K562 (cell line): ENCODE measurements around the gene ANKS1B. TPM values are rescaled to one million over a fixed set of nuclear protein-coding genes. Genes with fewer than 3 reads are reported as not detected.

ENCODE experiments used
- ATAC-seq: fragments of 200-7000 bp; cut with Tn5 transposase; 3 replicates; pipeline ENCODE4 v1.9.1; 2020; ENCODE audit warnings: moderate library complexity
- BruUV-seq: library from RNA; stranded (reverse); fragments of 400-500 nt; replicated peaks from 2 replicates; lab custom pipeline; 2021; lab: Mats Ljungman, UMichigan
- CTCF ChIA-PET: fragments of 300-600 bp; formaldehyde crosslinking; extraction: SDS; loops from one replicate; lab custom pipeline; 2021; ENCODE audit warnings: low intra/inter-chr PET ratio; lab: Yijun Ruan, JAX
- POLR2A ChIA-PET: fragments of 300-600, 350-650 bp; sonication (Branson Sonifier 250); formaldehyde crosslinking; extraction: SDS; loops from one replicate; lab custom pipeline; 2021; ENCODE audit warnings: antibody characterized with exemption, inconsistent platforms; lab: Yijun Ruan, JAX
- DNase-seq, 4 experiments: peaks; one replicate each; pipeline versions ENCODE4 v3.0.0 to v3.0.0-alpha.2; 2011 to 2018; ENCODE audit warnings: low spot score in 3 of 4, mixed read lengths in 3 of 4; ENCODE audit errors: extremely low read depth in 1 of 4
- FAIRE-seq: peaks from 2 replicates; lab custom pipeline; 2011; peaks lifted over from hg19 to GRCh38; lab: Jason Lieb, UNC
- H2AFZ ChIP-seq: 2 replicates; pipeline ENCODE4 v1.6.0; 2011; ENCODE audit warnings: low read depth, low read length, control low read depth, inconsistent platforms
- H3K27ac ChIP-seq: fragments of 200-600 bp; 3 replicates; pipeline ENCODE4 v1.8.0; 2011; ENCODE audit warnings: low read depth, mild to moderate bottlenecking, control low read depth, inconsistent platforms, low read length, moderate library complexity, mixed read lengths; ENCODE audit errors: extremely low read depth
- H3K27me3 ChIP-seq, 2 experiments: fragments of 300-600 bp in 1 of 2; 2 replicates in 1 of 2; 3 replicates in 1 of 2; pipeline versions ENCODE4 v1.6.0 to v1.8.0; 2011; ENCODE audit warnings: inconsistent platforms in 2 of 2, low read length in 2 of 2, mild to moderate bottlenecking in 1 of 2, mixed read lengths in 1 of 2, moderate library complexity in 1 of 2; ENCODE audit not compliant: control insufficient read depth in 2 of 2, insufficient read depth in 2 of 2
- H3K36me3 ChIP-seq: fragments of 300-600 bp; 3 replicates; pipeline ENCODE4 v1.8.0; 2011; ENCODE audit warnings: mild to moderate bottlenecking, low read length, inconsistent platforms; ENCODE audit not compliant: control insufficient read depth, insufficient read depth
- H3K4me1 ChIP-seq, 2 experiments: fragments of 200-600 bp in 1 of 2; replicated peaks in 1 of 2; 2 replicates in 1 of 2; 3 replicates in 1 of 2; pipeline versions ENCODE4 v1.5.1 to v1.8.0; 2011; ENCODE audit warnings: inconsistent platforms in 2 of 2, low read length in 2 of 2, mild to moderate bottlenecking in 1 of 2, mixed read lengths in 1 of 2, moderate library complexity in 1 of 2; ENCODE audit not compliant: control insufficient read depth in 2 of 2, insufficient read depth in 2 of 2
- H3K4me2 ChIP-seq: 2 replicates; pipeline ENCODE4 v1.6.1; 2011; ENCODE audit warnings: low read length, control low read depth, inconsistent platforms, mixed read lengths; ENCODE audit not compliant: insufficient read depth
- H3K4me3 ChIP-seq: fragments of 200-600 bp; sonication (generic), shearing (Covaris generic); 2 replicates; pipeline ENCODE4 v1.5.1; 2016; ENCODE audit warnings: control low read depth, inconsistent platforms
- H3K79me2 ChIP-seq: fragments of 200-600 bp; 3 replicates; pipeline ENCODE4 v1.8.0; 2011; ENCODE audit warnings: low read length, inconsistent platforms; ENCODE audit not compliant: control insufficient read depth, insufficient read depth
- H3K9ac ChIP-seq, 2 experiments: 2 replicates each; pipeline versions ENCODE4 v1.6.0 to v1.6.1; 2011; ENCODE audit warnings: low read depth in 2 of 2, low read length in 2 of 2, control low read depth in 1 of 2, inconsistent platforms in 1 of 2, mild to moderate bottlenecking in 1 of 2, mixed read lengths in 1 of 2; ENCODE audit not compliant: insufficient read depth in 1 of 2
- H3K9me1 ChIP-seq: one replicate; pipeline ENCODE4 v1.6.0; 2011; ENCODE audit warnings: inconsistent platforms, mild to moderate bottlenecking, low read length, moderate library complexity; ENCODE audit not compliant: control insufficient read depth, insufficient read depth
- H3K9me3 ChIP-seq: replicated peaks from 2 replicates; pipeline ENCODE4 v1.5.1; 2011; ENCODE audit warnings: low read depth, low read length, inconsistent platforms; ENCODE audit not compliant: control insufficient read depth, insufficient read depth
- H4K20me1 ChIP-seq: replicated peaks from 2 replicates; pipeline ENCODE4 v1.6.1; 2011; ENCODE audit warnings: low read length, inconsistent platforms, mixed read lengths; ENCODE audit not compliant: control insufficient read depth, insufficient read depth
- DPF2 ChIP-seq: fragments of 450-650 bp; IDR thresholded peaks from 2 replicates; pipeline ENCODE4 v1.6.1; 2016
- FOXJ3 ChIP-seq: sonication (generic); formaldehyde crosslinking; IDR thresholded peaks from 2 replicates; pipeline ENCODE4 v1.4.0; 2020; ENCODE audit warnings: mild to moderate bottlenecking, missing genetic modification reagents
- HDAC6 ChIP-seq: IDR thresholded peaks from 2 replicates; pipeline ENCODE4 v1.6.1; 2012; ENCODE audit warnings: low read depth, mild to moderate bottlenecking, control low read depth, inconsistent platforms, low read length, moderate library complexity
- MCM7 ChIP-seq, 2 experiments: fragments of 450-650 bp; IDR thresholded peaks; 2 replicates each; pipeline ENCODE4 v1.6.1; 2016 to 2018
- NUFIP1 ChIP-seq: fragments of 450-650 bp; IDR thresholded peaks from 2 replicates; pipeline ENCODE4 v1.6.1; 2018; ENCODE audit not compliant: partially characterized antibody
- PRDM10 ChIP-seq: fragments of 450-650 bp; IDR thresholded peaks from 2 replicates; pipeline ENCODE4 v1.6.1; 2018; ENCODE audit not compliant: partially characterized antibody
- ZNF217 ChIP-seq: sonication (generic); formaldehyde crosslinking; IDR thresholded peaks from 2 replicates; pipeline ENCODE4 v1.8.0; 2022; ENCODE audit warnings: mild to moderate bottlenecking, missing genetic modification reagents
- ZNF766 ChIP-seq: fragments of 200-800 bp; sonication (Bioruptor generic); conservative IDR thresholded peaks from 2 replicates; pipeline ENCODE4 v1.6.1; 2016; ENCODE audit warnings: missing genetic modification characterization, missing compliant biosample characterization
- WGBS: fragments of 100-300 bp; shearing (Covaris generic); methylation state at CpG from one replicate; pipeline ENCODE4 v1.1.6; 2016; ENCODE audit warnings: low coverage, mixed read lengths; ENCODE audit not compliant: insufficient coverage; ENCODE audit errors: missing lambda C conversion rate; 5-methylcytosine and 5-hydroxymethylcytosine counted together
- in situ Hi-C: fragments of 300-500 bp; cut with MboI; formaldehyde crosslinking; loops from 4 replicates; pipeline ENCODE4 v1.15.0; 2018; ENCODE audit warnings: inconsistent platforms, mixed read lengths
- intact Hi-C: fragments of 100-400 bp; cut with micrococcal nuclease; formaldehyde crosslinking; loops from 2 replicates; pipeline ENCODE4 v1.14.2; 2022
- polyA plus RNA-seq, 8 experiments: library from polyadenylated mRNA; depleted of rRNA in 4 of 8; stranded (reverse) in 5 of 8; unstranded in 3 of 8; fragments of >200 nt; fragmentation: Nextera tagmentation in 2 of 8; fragmentation: Illumina TruSeq in 1 of 8; extraction: Ambion mirVana in 2 of 8; extraction: Trizol in 1 of 8; gene quantifications; 2 replicates each; pipeline versions ENCODE4 v1.2.1 to v1.2.3, GENCODE V29; 2011 to 2014; ENCODE audit warnings: inconsistent platforms in 1 of 8, missing spikeins in 1 of 8
- total RNA-seq, 7 experiments: library from RNA; depleted of rRNA in 6 of 7; stranded (reverse); fragments of >200 nt in 6 of 7; fragmentation: Illumina TruSeq in 2 of 7; extraction: Trizol in 2 of 7; gene quantifications; 2 replicates each; pipeline versions ENCODE4 v1.2.1 to v1.2.3, GENCODE V29; 2011 to 2021; ENCODE audit warnings: low replicate concordance in 1 of 7

Gene ANKS1B
- total and polyA plus RNA-seq, 9 of the 15 experiments (the other 6 are each of a cell fraction or from before 2014, with no cell fraction given): 0.04 to 0.47 (median 0.28) TPM; not detected in 4

GRCh38 chr12:99859126-99859525, 125.6 kb downstream of the ANKS1B start:
- H4K20me1 ChIP-seq: no peaks in the 10 kb centered on the region
- no peak for ATAC-seq
- H3K9me3 ChIP-seq: no peaks in the 10 kb centered on the region
- ChIA-PET CTCF (no interaction called here), POLR2A (no interaction called here)
- no TSS peak for BruUV-seq
- TF ChIP-seq DPF2 (no peak), NUFIP1 (no peak), PRDM10 (no peak), FOXJ3 (no peak), HDAC6 (no peak), ZNF217 (CRISPR knock-in tag) (no peak), MCM7 (IDR thresholded peaks at IDR 0.05) (no peak), ZNF766 (no peak)
- intact Hi-C loops (no loop called here), in situ Hi-C loops (no loop called here)
- H2AFZ ChIP-seq: no peak overlapping the region
- no peak overlapping the region for H3K4me3 ChIP-seq
- no peaks in the 10 kb centered on the region for H3K36me3 ChIP-seq
- H3K79me2 ChIP-seq: no peaks in the 10 kb centered on the region
- no peaks in the 10 kb centered on the region for H3K4me1 ChIP-seq
- no peak for DNase-seq
- no peak overlapping the region for H3K4me2 ChIP-seq
- H3K27me3 ChIP-seq: no peaks in the 10 kb centered on the region
- no peaks in the 10 kb centered on the region for H3K9me1 ChIP-seq
- FAIRE-seq: no peak
- no peak overlapping the region for H3K27ac ChIP-seq
- no peak overlapping the region for H3K9ac ChIP-seq
- WGBS: 0% methylated on average over 1 of the region's 1 CpG
